ENCODE data around the gene GDF2.
A peak's percentile ranks its signal among the peaks of the same experiment; 100 is the strongest.

GDF2 gene

GRCh38 chr10:47356708-47357107, 34.5 kb downstream of the GDF2 start:
- DNase-seq = no peak

GRCh38 chr10:47357131-47357582, 34.9 kb downstream of the GDF2 start:
- DNase-seq = no peak

GRCh38 chr10:47357911-47358310, 35.7 kb downstream of the GDF2 start:
- DNase-seq = no peak

- DNase-seq = no peak
Observed at GRCh38 chr10:47358457-47358856, 36.2 kb downstream of the GDF2 start.

- no peak for DNase-seq
Observed at GRCh38 chr10:47359101-47359500, 36.8 kb downstream of the GDF2 start.

- DNase-seq = no peak
Observed at GRCh38 chr10:47359626-47360418, 37.6 kb downstream of the GDF2 start.

- DNase-seq = no peak
Observed at GRCh38 chr10:47360419-47361040, 38.3 kb downstream of the GDF2 start.

GRCh38 chr10:47361293-47361692, 39.0 kb downstream of the GDF2 start:
- DNase-seq = peak; percentile 8

GRCh38 chr10:47362199-47362598, 39.9 kb downstream of the GDF2 start:
- DNase-seq = no peak

- DNase-seq = no peak
Observed at GRCh38 chr10:47363781-47364180, 41.5 kb downstream of the GDF2 start.

- DNase-seq = no peak
Observed at GRCh38 chr10:47364366-47364765, 42.1 kb downstream of the GDF2 start.

GRCh38 chr10:47364911-47365310, 42.7 kb downstream of the GDF2 start:
- DNase-seq = no peak

GRCh38 chr10:47365431-47366180, 43.4 kb downstream of the GDF2 start:
- DNase-seq = no peak

GRCh38 chr10:47366181-47366631, 44.0 kb downstream of the GDF2 start:
- no peak for DNase-seq

- no peak for DNase-seq
Observed at GRCh38 chr10:47366731-47367460, 44.6 kb downstream of the GDF2 start.

GRCh38 chr10:47367646-47368045, 45.4 kb downstream of the GDF2 start:
- DNase-seq = no peak

- DNase-seq = no peak
Observed at GRCh38 chr10:47368431-47369180, 46.4 kb downstream of the GDF2 start.

- no peak for DNase-seq
Observed at GRCh38 chr10:47369251-47369894, 47.1 kb downstream of the GDF2 start.

GRCh38 chr10:47370015-47370767, 47.9 kb downstream of the GDF2 start:
- DNase-seq = no peak

GRCh38 chr10:47370878-47371277, 48.6 kb downstream of the GDF2 start:
- no peak for DNase-seq
